GM12872 (cell line): ENCODE measurements around the gene NCKIPSD.

Source experiments
- TF ChIP-seq, protein P1 (sequence below): IDR thresholded peaks from 3 replicates; pipeline ENCODE4 v1.5.1; 2011; ENCODE audit warnings: low read depth, mild to moderate bottlenecking, low read length, moderate library complexity; ENCODE audit not compliant: insufficient read depth

Gene NCKIPSD

DNA sequence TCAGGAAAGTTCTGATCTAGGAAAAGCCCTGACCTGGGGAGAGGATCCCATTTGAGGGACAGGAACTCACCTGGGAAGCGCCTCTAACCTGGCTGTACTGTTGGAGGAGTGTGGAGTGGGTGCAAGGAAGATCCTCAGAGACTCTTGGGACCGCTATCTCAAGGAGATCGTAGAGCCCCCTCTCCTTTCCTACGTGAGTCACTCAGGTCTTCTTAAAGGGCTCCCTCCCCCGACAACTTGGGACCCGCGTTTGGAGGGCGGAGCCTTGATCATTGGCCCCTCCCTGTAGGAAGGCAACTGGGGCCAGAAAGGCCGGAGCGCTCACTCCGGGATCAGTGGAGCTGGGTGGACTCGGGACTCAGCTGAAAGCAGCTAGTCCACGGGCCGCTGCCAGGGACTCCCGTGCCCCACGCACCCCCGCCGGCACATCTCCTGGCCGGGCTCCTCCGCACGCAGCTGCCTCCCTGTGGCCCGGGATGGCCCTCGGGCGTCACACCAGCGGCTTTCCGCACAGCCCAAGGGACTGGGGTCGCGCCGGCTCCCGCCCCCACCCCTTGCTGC, 51.0 kb downstream of the NCKIPSD start:
- TF ChIP-seq, protein P1, sequence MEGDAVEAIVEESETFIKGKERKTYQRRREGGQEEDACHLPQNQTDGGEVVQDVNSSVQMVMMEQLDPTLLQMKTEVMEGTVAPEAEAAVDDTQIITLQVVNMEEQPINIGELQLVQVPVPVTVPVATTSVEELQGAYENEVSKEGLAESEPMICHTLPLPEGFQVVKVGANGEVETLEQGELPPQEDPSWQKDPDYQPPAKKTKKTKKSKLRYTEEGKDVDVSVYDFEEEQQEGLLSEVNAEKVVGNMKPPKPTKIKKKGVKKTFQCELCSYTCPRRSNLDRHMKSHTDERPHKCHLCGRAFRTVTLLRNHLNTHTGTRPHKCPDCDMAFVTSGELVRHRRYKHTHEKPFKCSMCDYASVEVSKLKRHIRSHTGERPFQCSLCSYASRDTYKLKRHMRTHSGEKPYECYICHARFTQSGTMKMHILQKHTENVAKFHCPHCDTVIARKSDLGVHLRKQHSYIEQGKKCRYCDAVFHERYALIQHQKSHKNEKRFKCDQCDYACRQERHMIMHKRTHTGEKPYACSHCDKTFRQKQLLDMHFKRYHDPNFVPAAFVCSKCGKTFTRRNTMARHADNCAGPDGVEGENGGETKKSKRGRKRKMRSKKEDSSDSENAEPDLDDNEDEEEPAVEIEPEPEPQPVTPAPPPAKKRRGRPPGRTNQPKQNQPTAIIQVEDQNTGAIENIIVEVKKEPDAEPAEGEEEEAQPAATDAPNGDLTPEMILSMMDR = no peak

DNA sequence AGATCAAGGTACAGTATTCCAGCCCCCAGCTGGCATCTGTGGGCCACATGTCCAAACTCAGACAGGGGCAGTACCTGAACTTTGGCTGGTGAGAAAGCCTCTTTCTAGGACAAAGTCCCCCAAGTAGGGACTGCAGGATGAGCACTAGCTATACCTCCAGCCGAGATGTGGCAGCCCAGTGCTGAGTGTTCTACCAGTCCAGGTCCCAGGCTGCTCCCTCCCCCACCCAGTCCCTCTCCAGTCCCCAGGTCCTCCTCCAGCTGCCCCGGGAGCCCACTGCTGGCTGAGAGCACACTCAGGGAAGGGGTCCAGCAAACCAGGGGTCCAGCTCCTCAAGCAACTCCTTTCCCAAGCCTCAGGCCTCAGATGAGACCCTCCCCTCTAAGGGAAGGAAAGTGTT, 52.0 kb downstream of the NCKIPSD start:
- TF ChIP-seq, protein P1 = no peak

DNA sequence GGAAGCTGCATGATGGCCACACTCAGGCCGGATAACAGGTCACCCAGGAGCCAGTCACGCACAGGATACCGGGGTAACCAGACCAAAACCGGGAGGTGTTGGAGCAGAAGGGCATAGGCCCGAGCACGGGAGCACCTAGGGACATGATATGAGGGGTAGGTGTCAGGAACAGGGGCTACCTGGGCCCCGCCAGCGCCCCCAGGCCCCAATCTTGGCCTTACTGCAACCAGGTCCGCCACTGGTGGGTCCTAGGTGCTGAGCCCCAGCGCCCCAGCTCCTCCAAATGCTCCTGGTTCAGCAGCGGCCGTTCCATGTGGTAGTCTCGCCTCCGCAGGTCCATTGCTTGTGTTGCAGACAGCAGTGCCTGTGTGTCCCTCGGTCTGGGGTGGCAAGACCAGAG, 52.5 kb downstream of the NCKIPSD start:
- TF ChIP-seq, protein P1 = no peak

- TF ChIP-seq, protein P1 = no peak
These were observed 53.9 kb downstream of the NCKIPSD start for GRCh38 chr3:48631516-48632448.

DNA sequence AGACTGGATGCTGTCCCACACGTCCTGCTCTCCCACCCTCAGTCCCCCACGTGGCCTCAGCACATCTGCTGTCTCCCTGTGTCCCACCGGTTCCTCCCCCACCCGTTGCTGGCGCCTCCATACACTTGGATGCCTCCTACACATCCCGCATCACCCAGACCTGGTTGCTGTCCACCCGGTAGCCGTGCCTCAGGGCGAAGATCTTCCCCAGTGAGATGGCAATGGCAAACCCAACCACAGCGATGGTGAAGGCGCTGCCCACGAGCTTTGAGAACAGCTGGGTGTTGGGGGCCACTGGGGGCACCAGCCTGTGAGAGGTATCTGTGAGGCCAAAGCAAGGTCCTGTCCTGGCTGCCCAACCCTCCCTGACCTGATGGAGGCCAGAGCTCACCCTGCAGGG, 54.9 kb downstream of the NCKIPSD start:
- TF ChIP-seq, protein P1 = no peak

GRCh38 chr3:48630407-48630806, 55.3 kb downstream of the NCKIPSD start:
- TF ChIP-seq, protein P1 = no peak

GRCh38 chr3:48629894-48630293, 55.8 kb downstream of the NCKIPSD start:
- TF ChIP-seq, protein P1 = no peak
